Upper lobe of left lung (tissue), 6 donors: Measurements from ENCODE around the gene CD302. TPM values are rescaled to one million over a fixed set of nuclear protein-coding genes. Genes with fewer than 3 reads are reported as not detected.

ENCODE experiments used
- ATAC-seq, 2 donors: fragments of 200-7000 bp; cut with Tn5 transposase; one replicate each; pipeline ENCODE4 v1.9.1; 2022; ENCODE audit warnings: mild to moderate bottlenecking in 2 of 2, moderate library complexity in 2 of 2; ENCODE audit not compliant: low FRiP score in 2 of 2
- DNase-seq, 2 donors: peaks; one replicate each; pipeline ENCODE4 v3.0.0-alpha.2; 2019 to 2020
- H3K27ac ChIP-seq, 4 donors: fragments of 200-600 bp; sonication (generic); one replicate each; pipeline ENCODE4 v1.5.1; 2016 to 2019
- H3K27me3 ChIP-seq, 4 donors: fragments of 200-600 bp; sonication (generic); one replicate each; pipeline ENCODE4 v1.5.1; 2017 to 2019
- H3K36me3 ChIP-seq, 4 donors: fragments of 200-600 bp; sonication (generic); one replicate each; pipeline ENCODE4 v1.5.1; 2016 to 2019
- H3K4me1 ChIP-seq, 4 donors: fragments of 200-600 bp; sonication (generic); one replicate each; pipeline ENCODE4 v1.5.1; 2018 to 2019
- H3K4me3 ChIP-seq, 4 donors: fragments of 200-600 bp; sonication (generic); one replicate each; pipeline ENCODE4 v1.5.1; 2017 to 2019; ENCODE audit warnings: mild to moderate bottlenecking in 2 of 4, moderate library complexity in 1 of 4
- H3K9me3 ChIP-seq, 4 donors: fragments of 200-600 bp; sonication (generic); one replicate each; pipeline ENCODE4 v1.5.1; 2018 to 2019
- EP300 ChIP-seq, 4 donors: sonication (generic); formaldehyde crosslinking; IDR thresholded peaks; one replicate each; pipeline ENCODE4 v1.5.1; 2017; ENCODE audit warnings: antibody characterized with exemption in 4 of 4, control low read depth in 2 of 4
- POLR2A ChIP-seq, 4 donors: fragments of 450-650 bp; IDR thresholded peaks; one replicate each; pipeline ENCODE4 v1.5.1; 2016 to 2017; ENCODE audit warnings: antibody characterized with exemption in 4 of 4, mild to moderate bottlenecking in 2 of 4
- POLR2AphosphoS5 ChIP-seq, 2 donors: sonication (generic); formaldehyde crosslinking; IDR thresholded peaks; one replicate each; pipeline ENCODE4 v1.5.1; 2017; ENCODE audit warnings: antibody characterized with exemption in 2 of 2
- WGBS, 2 donors: methylation state at CpG; one replicate each; pipeline ENCODE4 v1.1.5; 2017 to 2018; 5-methylcytosine and 5-hydroxymethylcytosine counted together
- total RNA-seq, 6 donors: library from RNA; depleted of rRNA in 4 of 6; stranded (reverse); fragments of >200 nt in 4 of 6; gene quantifications; one replicate each; pipeline versions ENCODE4 v1.1.0 to v1.2.1, GENCODE V29; 2016 to 2021
- TF ChIP-seq, protein P1 (sequence below), 6 experiments: fragments of 450-650 bp in 4 of 6; fragments of 200-600 bp in 2 of 6; sonication (generic) in 2 of 6; IDR thresholded peaks; one replicate each; pipeline ENCODE4 v1.5.1; 2016 to 2019; ENCODE audit warnings: antibody characterized with exemption in 6 of 6
- donor health status: DM: no; HTN: no; CAD: no; lungs with moderate emphysema.
- donor health status: DM: no; HTN: yes; CAD: no; lungs with severe emphysema.

CD302 gene
- total RNA-seq, result 100 to 1,000 TPM in 2 of 6 donors, 10 to 100 TPM in 4; 36.7 to 142 (median 83.0) TPM

DNA sequence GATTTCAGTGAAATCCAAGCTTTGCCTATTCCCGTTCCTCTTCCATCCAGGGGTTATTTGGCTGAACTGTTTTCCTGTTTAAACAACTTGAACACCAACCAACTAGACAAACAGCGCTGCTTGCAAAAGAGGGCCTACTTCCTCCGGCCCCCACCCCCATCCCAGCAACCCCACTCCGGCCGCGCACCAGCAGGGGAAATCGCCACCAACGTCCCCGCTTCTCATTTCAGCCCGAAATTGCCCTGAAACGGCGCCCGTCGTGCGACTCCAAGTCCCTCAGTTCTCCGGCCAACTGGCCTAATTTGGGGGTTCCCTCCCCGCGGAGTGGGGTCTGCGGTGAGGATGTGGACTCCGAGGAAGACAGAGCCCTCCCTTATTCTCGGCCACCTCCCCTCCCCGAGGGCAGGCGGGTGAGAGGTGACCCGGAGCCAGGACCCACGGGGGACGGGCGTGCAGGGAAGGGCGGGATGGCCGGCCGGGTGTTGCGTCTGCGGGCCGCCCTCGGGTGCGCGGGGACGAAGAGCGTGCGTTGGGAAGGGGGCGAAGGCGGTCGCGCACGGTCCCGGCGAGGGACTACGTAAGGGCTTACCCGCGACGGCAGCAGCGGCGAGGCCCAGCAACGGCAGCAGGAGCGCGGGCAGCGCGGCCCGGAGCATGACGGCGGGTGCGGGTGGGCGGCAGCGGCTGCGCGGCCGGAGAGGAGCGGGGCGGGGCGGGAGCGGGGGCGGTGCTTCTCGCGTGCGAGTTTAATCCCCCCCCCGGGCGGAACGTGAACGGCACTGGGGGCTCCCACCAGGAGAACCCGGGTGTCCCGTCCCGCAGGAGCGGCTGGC is at the start of gene CD302:
Gene CD302 (minus strand): TSS at position 666 of the 833 bp plus-strand sequence. CDS start 10 bp downstream, at position 656.
- WGBS, 2 donors, result 1 to 4% methylated on average over 13 to 77 of the region's 82 CpGs
- H3K9me3 ChIP-seq, result no peaks in the 10 kb centered on the region
- peak within 1 kb of the TSS; percentile 63 to 92 (median 78) for H3K4me3 ChIP-seq
- DNase-seq (peak; percentile 78 to 97), ATAC-seq (peak; percentile 86 to 95)
- no peaks in the 10 kb centered on the region for H3K36me3 ChIP-seq
- H3K27ac ChIP-seq, result peak within 1 kb of the TSS; percentile 92 to 98 (median 95)
- TF ChIP-seq, protein P1, sequence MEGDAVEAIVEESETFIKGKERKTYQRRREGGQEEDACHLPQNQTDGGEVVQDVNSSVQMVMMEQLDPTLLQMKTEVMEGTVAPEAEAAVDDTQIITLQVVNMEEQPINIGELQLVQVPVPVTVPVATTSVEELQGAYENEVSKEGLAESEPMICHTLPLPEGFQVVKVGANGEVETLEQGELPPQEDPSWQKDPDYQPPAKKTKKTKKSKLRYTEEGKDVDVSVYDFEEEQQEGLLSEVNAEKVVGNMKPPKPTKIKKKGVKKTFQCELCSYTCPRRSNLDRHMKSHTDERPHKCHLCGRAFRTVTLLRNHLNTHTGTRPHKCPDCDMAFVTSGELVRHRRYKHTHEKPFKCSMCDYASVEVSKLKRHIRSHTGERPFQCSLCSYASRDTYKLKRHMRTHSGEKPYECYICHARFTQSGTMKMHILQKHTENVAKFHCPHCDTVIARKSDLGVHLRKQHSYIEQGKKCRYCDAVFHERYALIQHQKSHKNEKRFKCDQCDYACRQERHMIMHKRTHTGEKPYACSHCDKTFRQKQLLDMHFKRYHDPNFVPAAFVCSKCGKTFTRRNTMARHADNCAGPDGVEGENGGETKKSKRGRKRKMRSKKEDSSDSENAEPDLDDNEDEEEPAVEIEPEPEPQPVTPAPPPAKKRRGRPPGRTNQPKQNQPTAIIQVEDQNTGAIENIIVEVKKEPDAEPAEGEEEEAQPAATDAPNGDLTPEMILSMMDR (IDR thresholded peaks at IDR 0.05), result peak in 2 of 6 experiments; percentile 5 to 9
- TF ChIP-seq EP300 (IDR thresholded peaks at IDR 0.05), result no peak
- peak in 3 of 4 donors; percentile 13 to 83 (median 51) for TF ChIP-seq POLR2A (IDR thresholded peaks at IDR 0.05)
- TF ChIP-seq POLR2AphosphoS5 (IDR thresholded peaks at IDR 0.05), result peak in 1 of 2 donors; percentile 68
- no peaks in the 10 kb centered on the region for H3K27me3 ChIP-seq
- peaks cover 19 to 51% (median 32%) of the 10 kb centered on the region in 4 donors for H3K4me1 ChIP-seq

- TF ChIP-seq POLR2AphosphoS5 (IDR thresholded peaks at IDR 0.05) (no peak), POLR2A (IDR thresholded peaks at IDR 0.05) (no peak), EP300 (IDR thresholded peaks at IDR 0.05) (no peak)
- TF ChIP-seq, protein P1 (IDR thresholded peaks at IDR 0.05), result no peak
- Histone ChIP-seq H3K36me3 (no peaks in the 10 kb centered on the region), H3K27ac (no peak overlapping the region), H3K9me3 (no peaks in the 10 kb centered on the region), H3K4me3 (no peak overlapping the region), H3K27me3 (no peaks in the 10 kb centered on the region), H3K4me1 (no peaks in the 10 kb centered on the region)
- 48 to 78% methylated on average over 2 of the region's 2 CpGs for WGBS, 2 donors
- no peak for ATAC-seq
- no peak for DNase-seq
These were observed 48.6 kb upstream of the CD302 start for GRCh38 chr2:159846564-159846963.

DNA sequence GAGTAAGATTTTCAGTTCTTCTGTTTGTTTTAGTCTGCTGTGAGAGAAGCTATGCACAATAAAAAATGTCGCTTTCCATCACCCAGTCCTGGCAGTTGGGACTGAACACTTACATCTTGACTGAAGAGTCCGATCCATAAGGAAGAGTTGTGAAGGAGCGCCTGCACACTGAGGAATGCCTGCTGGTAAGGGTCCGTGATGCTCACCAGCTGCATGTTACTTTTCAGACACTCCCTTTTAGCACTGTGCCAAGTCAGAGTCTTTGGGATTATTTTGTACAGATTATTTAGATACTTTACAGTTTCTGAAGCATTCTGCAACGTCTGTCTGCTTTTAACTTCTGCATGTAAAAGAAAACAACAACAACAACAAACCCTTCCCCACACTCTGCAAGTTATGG is 42.6 kb upstream of the CD302 start:
- DNase-seq (no peak), ATAC-seq (no peak)
- Histone ChIP-seq H3K27ac (no peak overlapping the region), H3K9me3 (no peaks in the 10 kb centered on the region), H3K36me3 (no peaks in the 10 kb centered on the region), H3K4me3 (no peak overlapping the region), H3K4me1 (no peaks in the 10 kb centered on the region), H3K27me3 (no peaks in the 10 kb centered on the region)
- TF ChIP-seq, protein P1 (IDR thresholded peaks at IDR 0.05), result no peak
- TF ChIP-seq POLR2A (IDR thresholded peaks at IDR 0.05) (no peak), EP300 (IDR thresholded peaks at IDR 0.05) (no peak), POLR2AphosphoS5 (IDR thresholded peaks at IDR 0.05) (no peak)
- 77 to 80% methylated on average over 5 of the region's 5 CpGs for WGBS, 2 donors

- Histone ChIP-seq H3K4me3 (no peak overlapping the region), H3K27ac (no peak overlapping the region), H3K36me3 (peaks cover 0 to 3% (median 0%) of the 10 kb centered on the region in 4 donors), H3K4me1 (no peaks in the 10 kb centered on the region), H3K9me3 (no peaks in the 10 kb centered on the region), H3K27me3 (no peaks in the 10 kb centered on the region)
- no peak for DNase-seq
- no peak for ATAC-seq
- TF ChIP-seq POLR2A (IDR thresholded peaks at IDR 0.05) (no peak), EP300 (IDR thresholded peaks at IDR 0.05) (no peak), POLR2AphosphoS5 (IDR thresholded peaks at IDR 0.05) (no peak)
- TF ChIP-seq, protein P1 (IDR thresholded peaks at IDR 0.05), result no peak
These were observed 34.9 kb upstream of the CD302 start for GRCh38 chr2:159832858-159833257.
